ENCODE data around the gene FAM229B.

Gene FAM229B

DNA sequence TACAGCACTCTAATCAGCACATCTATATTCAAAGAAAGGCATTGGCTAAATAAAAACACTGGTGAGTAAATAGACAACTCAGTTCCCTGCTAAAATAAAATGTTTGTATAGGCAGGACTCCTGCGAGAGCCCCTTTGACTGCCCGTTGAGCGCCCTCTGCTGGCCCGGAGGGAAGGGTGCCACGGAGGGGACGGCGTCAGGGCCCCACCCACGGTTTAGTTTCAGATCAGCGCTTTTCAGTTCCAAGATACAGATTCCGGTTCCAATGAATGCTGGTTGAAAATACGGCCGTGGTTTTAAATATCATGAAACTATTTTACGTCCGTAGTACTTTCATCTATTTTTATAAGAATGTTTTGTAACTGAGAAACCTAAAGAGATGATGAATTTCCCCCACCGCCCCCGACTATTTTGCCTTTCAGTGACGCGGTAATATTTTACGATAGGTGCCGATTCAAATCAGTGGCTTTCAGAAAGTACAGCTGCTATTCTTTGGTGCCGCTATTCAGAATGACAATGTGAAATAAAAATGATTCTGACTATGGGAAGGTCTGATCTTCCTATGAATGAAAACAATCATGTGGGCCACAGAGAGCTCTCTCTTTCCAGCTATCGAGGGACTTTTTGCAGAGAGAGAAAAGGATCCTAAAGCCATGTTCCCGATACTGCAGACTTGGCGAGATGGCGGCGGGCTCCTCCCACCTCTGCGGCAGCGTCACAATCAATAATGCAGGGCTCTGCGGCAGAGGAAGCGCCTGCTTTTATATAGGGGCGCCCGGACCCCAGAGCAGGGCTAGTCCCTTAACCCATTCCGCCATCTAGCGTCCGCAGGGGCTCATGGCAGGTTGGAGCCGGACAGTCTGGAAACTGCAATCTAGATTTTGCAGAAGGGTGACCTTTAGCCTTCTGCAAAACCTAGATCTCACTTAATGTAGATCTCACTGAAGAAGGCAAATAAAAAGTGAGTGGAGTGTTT, 44.1 kb upstream of the FAM229B start:
- TF ChIP-seq, protein P1, sequence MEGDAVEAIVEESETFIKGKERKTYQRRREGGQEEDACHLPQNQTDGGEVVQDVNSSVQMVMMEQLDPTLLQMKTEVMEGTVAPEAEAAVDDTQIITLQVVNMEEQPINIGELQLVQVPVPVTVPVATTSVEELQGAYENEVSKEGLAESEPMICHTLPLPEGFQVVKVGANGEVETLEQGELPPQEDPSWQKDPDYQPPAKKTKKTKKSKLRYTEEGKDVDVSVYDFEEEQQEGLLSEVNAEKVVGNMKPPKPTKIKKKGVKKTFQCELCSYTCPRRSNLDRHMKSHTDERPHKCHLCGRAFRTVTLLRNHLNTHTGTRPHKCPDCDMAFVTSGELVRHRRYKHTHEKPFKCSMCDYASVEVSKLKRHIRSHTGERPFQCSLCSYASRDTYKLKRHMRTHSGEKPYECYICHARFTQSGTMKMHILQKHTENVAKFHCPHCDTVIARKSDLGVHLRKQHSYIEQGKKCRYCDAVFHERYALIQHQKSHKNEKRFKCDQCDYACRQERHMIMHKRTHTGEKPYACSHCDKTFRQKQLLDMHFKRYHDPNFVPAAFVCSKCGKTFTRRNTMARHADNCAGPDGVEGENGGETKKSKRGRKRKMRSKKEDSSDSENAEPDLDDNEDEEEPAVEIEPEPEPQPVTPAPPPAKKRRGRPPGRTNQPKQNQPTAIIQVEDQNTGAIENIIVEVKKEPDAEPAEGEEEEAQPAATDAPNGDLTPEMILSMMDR (IDR thresholded peaks at IDR 0.05) = peak; percentile 92

DNA sequence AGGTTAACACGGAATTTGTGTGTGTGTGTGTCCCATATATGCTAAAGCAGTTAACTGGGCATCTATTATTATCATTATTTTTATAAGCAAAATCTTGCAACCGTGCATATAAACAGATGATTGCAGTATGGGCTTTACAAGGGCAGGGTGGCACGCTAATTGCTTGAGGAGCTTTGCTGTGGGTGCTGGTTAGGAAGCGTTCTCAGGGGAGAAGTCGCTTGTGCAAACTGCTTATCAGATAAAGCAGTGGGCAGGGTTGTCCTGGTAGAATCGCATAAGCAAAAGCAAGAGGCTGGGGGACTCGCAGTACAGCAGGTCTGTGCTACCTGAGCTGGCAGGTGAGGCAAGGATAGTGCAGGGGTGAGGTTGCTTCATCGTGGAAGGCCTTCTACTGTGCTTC, 43.2 kb upstream of the FAM229B start:
- TF ChIP-seq, protein P1 (IDR thresholded peaks at IDR 0.05) = no peak

DNA sequence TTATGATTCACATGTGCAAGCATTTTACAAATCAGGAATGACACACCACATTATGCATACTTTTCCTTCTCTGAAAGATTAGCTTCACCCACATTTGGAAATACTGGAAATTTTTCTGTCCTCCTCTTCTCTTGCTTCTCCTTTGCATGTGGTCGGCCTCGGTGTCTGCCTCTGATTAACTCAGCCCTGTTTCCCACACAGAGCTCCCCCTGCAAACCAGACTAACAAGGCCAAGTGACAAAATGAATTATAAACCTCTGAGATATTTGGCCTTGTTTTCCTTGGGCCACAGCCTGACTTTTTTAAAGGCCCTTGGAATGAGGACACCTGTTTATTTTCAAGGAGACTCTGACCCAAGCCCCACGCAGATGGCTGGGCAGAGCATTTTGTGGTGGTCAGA, 42.5 kb upstream of the FAM229B start:
- TF ChIP-seq, protein P1 (IDR thresholded peaks at IDR 0.05) = no peak

DNA sequence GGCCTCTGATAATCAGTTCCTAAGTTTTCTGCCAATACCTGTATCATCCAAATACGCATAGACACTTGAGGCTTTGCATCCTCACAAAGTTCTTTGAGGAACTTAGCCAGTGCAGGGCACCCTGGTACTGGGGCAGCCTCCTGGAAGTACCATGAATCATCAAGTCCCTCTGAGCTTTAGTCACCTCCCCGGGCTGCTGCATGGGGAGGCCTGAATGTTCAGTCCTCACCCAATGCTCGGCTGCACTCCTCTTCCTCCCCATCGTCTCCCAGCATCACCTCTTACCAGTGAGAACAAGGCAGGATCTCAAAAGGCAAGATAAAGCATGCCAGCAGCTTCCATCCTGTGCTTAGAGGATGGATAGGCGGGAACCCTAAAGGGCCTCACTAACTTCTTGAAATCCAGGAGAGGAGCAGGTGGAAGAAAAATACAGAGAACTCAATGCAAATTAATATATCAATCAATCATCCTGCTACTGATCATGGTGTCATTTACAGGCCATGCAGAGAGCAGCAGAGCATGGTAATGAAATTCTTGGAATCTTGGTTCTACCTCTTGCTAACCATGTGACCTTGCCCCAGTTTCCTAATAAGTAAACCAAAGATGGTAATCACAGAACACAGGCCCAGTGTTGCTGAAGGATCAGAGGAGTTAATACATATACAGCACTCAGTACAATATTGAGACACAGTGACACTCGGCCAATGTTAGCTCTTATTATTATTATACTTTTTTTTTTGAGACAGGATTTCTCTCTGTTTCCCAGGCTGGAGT, 38.2 kb upstream of the FAM229B start:
- TF ChIP-seq, protein P1 (IDR thresholded peaks at IDR 0.05) = no peak

DNA sequence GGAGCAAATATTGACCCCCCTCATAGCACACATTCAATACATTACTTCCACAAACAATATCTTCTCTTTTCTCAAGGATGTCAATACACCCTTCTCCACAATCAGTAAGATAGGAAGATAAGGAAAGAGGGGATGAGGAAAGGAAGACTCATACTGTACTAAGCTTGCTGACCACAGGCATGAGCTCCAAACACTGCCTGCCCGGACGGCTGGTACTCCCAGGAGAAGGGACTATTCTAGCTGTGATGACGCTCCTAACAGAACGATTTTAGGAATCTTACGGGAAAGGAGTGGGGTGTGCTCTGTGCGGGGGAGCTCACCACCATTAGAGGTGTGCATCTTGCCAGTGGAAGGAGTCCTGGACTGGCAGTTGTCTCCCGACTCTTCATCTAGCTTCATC, 37.4 kb upstream of the FAM229B start:
- TF ChIP-seq, protein P1 (IDR thresholded peaks at IDR 0.05) = no peak

DNA sequence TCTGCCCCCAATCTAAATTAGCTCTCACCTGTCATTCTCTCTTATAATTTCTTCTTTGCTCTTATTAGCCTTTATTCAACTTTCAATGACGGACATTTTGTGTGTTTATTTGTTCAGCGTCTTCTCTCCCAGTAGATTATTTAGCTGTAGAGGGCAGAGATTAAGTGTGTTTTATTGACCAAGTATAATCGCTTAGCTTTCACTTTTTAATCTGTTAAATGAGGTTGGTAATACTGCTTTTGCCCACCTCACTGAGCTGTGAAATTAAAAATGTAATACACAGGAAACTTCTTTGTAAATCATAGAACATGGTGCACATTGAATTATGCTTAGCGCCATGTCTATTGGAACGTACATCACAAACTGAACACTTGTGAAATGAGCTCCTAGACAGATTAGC, 37.0 kb upstream of the FAM229B start:
- TF ChIP-seq, protein P1 (IDR thresholded peaks at IDR 0.05) = no peak

DNA sequence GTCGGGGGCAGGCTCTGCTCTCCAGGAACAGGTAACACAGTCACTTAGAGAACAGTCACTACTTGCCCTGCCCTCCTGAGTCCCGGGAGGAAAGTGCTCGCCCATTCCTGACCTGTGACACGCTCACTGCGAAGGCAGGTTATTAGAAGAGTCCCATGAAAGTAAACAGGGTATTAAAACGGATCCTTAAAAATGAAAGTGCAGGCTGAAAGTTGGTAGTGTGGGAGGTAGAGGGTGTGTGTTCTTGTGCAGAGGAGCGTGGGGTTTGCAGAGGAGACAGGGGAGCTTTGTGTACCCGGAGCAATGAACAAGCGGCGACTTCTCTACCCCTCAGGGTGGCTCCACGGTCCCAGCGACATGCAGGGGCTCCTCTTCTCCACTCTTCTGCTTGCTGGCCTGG, 33.4 kb upstream of the FAM229B start, which contains the start of gene CCN6:
Gene CCN6, plus strand, starts transcription at position 104 of the 400 bp plus-strand sequence. Its CDS starts 254 bp downstream, at position 358.
- TF ChIP-seq, protein P1 (IDR thresholded peaks at IDR 0.05) = no peak
